H1 (cell line): ENCODE data around the gene RAB29. TPM values are rescaled to one million over a fixed set of nuclear protein-coding genes. Genes with fewer than 3 reads are reported as not detected.

Experiments used
- CTCF ChIA-PET: fragments of 300-600 bp; sonication (Branson Sonifier 250); formaldehyde crosslinking; loops from one replicate; lab custom pipeline; 2021; ENCODE audit not compliant: partially characterized antibody; lab: Charles Lee
- POLR2A ChIA-PET: fragments of 300-600 bp; sonication (Branson Sonifier 250); formaldehyde crosslinking; loops from one replicate; lab custom pipeline; 2021; ENCODE audit warnings: inconsistent platforms; ENCODE audit not compliant: partially characterized antibody; lab: Charles Lee
- DNase-seq, 2 experiments: peaks; one replicate each; pipeline versions ENCODE4 v3.0.0 to v3.0.0-alpha.2; 2010 to 2022; ENCODE audit warnings: low spot score in 2 of 2, low read depth in 1 of 2, mixed read lengths in 1 of 2
- FAIRE-seq: peaks from 2 replicates; lab custom pipeline; 2011; peaks lifted over from hg19 to GRCh38; lab: Jason Lieb, UNC
- H2AFZ ChIP-seq: 2 replicates; pipeline ENCODE4 v1.8.1; 2012; ENCODE audit warnings: low read length, inconsistent platforms
- H2AK5ac ChIP-seq: 2 replicates; pipeline ENCODE4 v1.6.1; 2013; ENCODE audit warnings: low read depth, low read length
- H2BK120ac ChIP-seq: replicated peaks from 2 replicates; pipeline ENCODE3; 2013; ENCODE audit warnings: low read depth, low read length, inconsistent platforms
- H2BK12ac ChIP-seq: 2 replicates; pipeline ENCODE4 v1.6.1; 2013; ENCODE audit warnings: low read depth, low read length
- H2BK15ac ChIP-seq: 2 replicates; pipeline ENCODE4 v1.6.1; 2013; ENCODE audit warnings: low read length
- H2BK20ac ChIP-seq: 2 replicates; pipeline ENCODE4 v1.6.1; 2013; ENCODE audit warnings: low read length
- H2BK5ac ChIP-seq: 2 replicates; pipeline ENCODE4 v1.6.1; 2013; ENCODE audit warnings: low read depth, low read length
- H3K14ac ChIP-seq: 2 replicates; pipeline ENCODE4 v1.6.1; 2013; ENCODE audit warnings: inconsistent platforms; ENCODE audit not compliant: insufficient read length
- H3K18ac ChIP-seq: 2 replicates; pipeline ENCODE4 v1.6.1; 2013; ENCODE audit warnings: low read length; ENCODE audit errors: extremely low read depth
- H3K23ac ChIP-seq: 2 replicates; pipeline ENCODE4 v1.6.1; 2013; ENCODE audit warnings: inconsistent platforms; ENCODE audit not compliant: insufficient read length
- H3K23me2 ChIP-seq: 2 replicates; pipeline ENCODE4 v1.6.1; 2013; ENCODE audit warnings: low read depth, low read length
- H3K27ac ChIP-seq: 2 replicates; pipeline ENCODE4 v1.6.1; 2011; ENCODE audit warnings: low read depth, low read length, inconsistent platforms
- H3K27me3 ChIP-seq, 4 experiments: replicated peaks in 1 of 4; 1 replicate in 1 of 4; 2 replicates in 3 of 4; pipeline versions ENCODE4 v1.6.1 to v1.8.1; 2011 to 2013; ENCODE audit warnings: low read length in 3 of 4, mild to moderate bottlenecking in 3 of 4, inconsistent platforms in 2 of 4, mixed read lengths in 2 of 4, moderate library complexity in 1 of 4; ENCODE audit not compliant: control insufficient read depth in 3 of 4, insufficient read depth in 3 of 4; ENCODE audit errors: extremely low read depth in 1 of 4
- H3K36me3 ChIP-seq, 4 experiments: 2 replicates each; pipeline versions ENCODE4 v1.6.1 to v1.8.1; 2011 to 2013; ENCODE audit warnings: mild to moderate bottlenecking in 4 of 4, low read length in 3 of 4, moderate library complexity in 2 of 4, control low read depth in 1 of 4, inconsistent platforms in 1 of 4; ENCODE audit not compliant: insufficient read depth in 4 of 4, control insufficient read depth in 2 of 4
- H3K4ac ChIP-seq: replicated peaks from 2 replicates; pipeline ENCODE3; 2013; ENCODE audit warnings: low read length, low read depth, mixed read lengths, inconsistent platforms; ENCODE audit not compliant: insufficient read length
- H3K4me1 ChIP-seq, 4 experiments: replicated peaks in 1 of 4; 1 replicate in 1 of 4; 2 replicates in 3 of 4; pipeline versions ENCODE4 v1.6.1 to v1.8.1; 2011 to 2013; ENCODE audit warnings: low read length in 3 of 4, inconsistent platforms in 2 of 4, mixed read lengths in 1 of 4; ENCODE audit not compliant: insufficient read depth in 4 of 4, control insufficient read depth in 3 of 4
- H3K4me2 ChIP-seq, 2 experiments: 2 replicates each; pipeline versions ENCODE4 v1.6.1 to v1.8.1; 2011 to 2013; ENCODE audit warnings: low read depth in 2 of 2, low read length in 2 of 2, control low read depth in 1 of 2, inconsistent platforms in 1 of 2, mild to moderate bottlenecking in 1 of 2; ENCODE audit not compliant: insufficient read depth in 1 of 2
- H3K4me3 ChIP-seq, 4 experiments: fragments of 200-600, 300-600 bp in 1 of 4; sonication (generic), shearing (Covaris generic), sonication (Bioruptor Twin) in 1 of 4; 2 replicates each; pipeline versions ENCODE4 v1.5.1 to v1.8.1; 2011 to 2016; ENCODE audit warnings: low read length in 4 of 4, low read depth in 3 of 4, control low read depth in 2 of 4, inconsistent platforms in 2 of 4, mild to moderate bottlenecking in 2 of 4, mixed read lengths in 1 of 4, moderate library complexity in 1 of 4; ENCODE audit not compliant: insufficient read depth in 2 of 4; ENCODE audit errors: extremely low read depth in 1 of 4
- H3K56ac ChIP-seq: replicated peaks from 2 replicates; pipeline ENCODE3; 2013; ENCODE audit warnings: low read depth, mild to moderate bottlenecking, mixed read lengths, low read length, inconsistent platforms; ENCODE audit not compliant: insufficient read length
- H3K79me1 ChIP-seq: 2 replicates; pipeline ENCODE4 v1.6.1; 2013; ENCODE audit warnings: low read depth, low read length, control low read depth
- H3K79me2 ChIP-seq, 2 experiments: 2 replicates each; pipeline versions ENCODE4 v1.6.1 to v1.8.1; 2012 to 2013; ENCODE audit warnings: low read length in 2 of 2, mild to moderate bottlenecking in 2 of 2, inconsistent platforms in 1 of 2; ENCODE audit not compliant: insufficient read depth in 2 of 2, control insufficient read depth in 1 of 2
- H3K9ac ChIP-seq, 4 experiments: replicated peaks in 1 of 4; 1 replicate in 1 of 4; 2 replicates in 3 of 4; pipeline versions ENCODE4 v1.6.1 to v1.8.1; 2011 to 2013; ENCODE audit warnings: low read depth in 3 of 4, low read length in 3 of 4, control low read depth in 2 of 4, mild to moderate bottlenecking in 2 of 4, moderate library complexity in 2 of 4, inconsistent platforms in 1 of 4; ENCODE audit errors: extremely low read depth in 1 of 4
- H3K9me3 ChIP-seq, 2 experiments: 2 replicates each; pipeline versions ENCODE4 v1.6.1 to v1.8.1; 2012 to 2013; ENCODE audit warnings: mild to moderate bottlenecking in 2 of 2, moderate library complexity in 2 of 2, control low read depth in 1 of 2, inconsistent platforms in 1 of 2, low read depth in 1 of 2, low read length in 1 of 2, mixed read lengths in 1 of 2; ENCODE audit not compliant: insufficient read depth in 2 of 2
- H4K20me1 ChIP-seq, 2 experiments: replicated peaks in 1 of 2; 2 replicates each; pipeline versions ENCODE3 to v1.8.1; 2011 to 2013; ENCODE audit warnings: inconsistent platforms in 2 of 2, low read length in 2 of 2, mild to moderate bottlenecking in 1 of 2; ENCODE audit not compliant: insufficient read depth in 2 of 2, control insufficient read depth in 1 of 2
- H4K5ac ChIP-seq: 2 replicates; pipeline ENCODE4 v1.6.1; 2013; ENCODE audit warnings: low read length, low read depth, mixed read lengths, inconsistent platforms; ENCODE audit not compliant: insufficient read length
- H4K8ac ChIP-seq: 2 replicates; pipeline ENCODE4 v1.8.0; 2013; ENCODE audit warnings: mild to moderate bottlenecking, moderate library complexity, low read length, inconsistent platforms; ENCODE audit not compliant: insufficient read depth; ENCODE audit errors: extremely low read depth
- H4K91ac ChIP-seq: replicated peaks from 2 replicates; pipeline ENCODE3; 2013; ENCODE audit warnings: low read length, mixed read lengths, inconsistent platforms; ENCODE audit not compliant: insufficient read length
- CBX8 ChIP-seq: fragments of 300-800, 300-1000 bp; sonication (generic); IDR thresholded peaks from 2 replicates; pipeline ENCODE4 v1.7.1; 2016; ENCODE audit warnings: low read depth, low read length, borderline replicate concordance
- SUZ12 ChIP-seq: fragments of 200-600 bp; sonication (generic); IDR thresholded peaks from 2 replicates; pipeline ENCODE4 v1.6.1; 2012; ENCODE audit warnings: mild to moderate bottlenecking, inconsistent platforms, low read length, moderate library complexity, mixed read lengths
- WGBS, 2 experiments: shearing (Covaris generic) in 1 of 2; methylation state at CpG; one replicate each; pipeline versions ENCODE4 v1.1.6 to v1.1.7; 2013 to 2015; ENCODE audit warnings: low lambda C conversion rate in 2 of 2, mixed read lengths in 2 of 2, inconsistent platforms in 1 of 2, low coverage in 1 of 2, missing lambda C conversion rate in 1 of 2; ENCODE audit not compliant: insufficient replicate concordance in 2 of 2, insufficient coverage in 1 of 2, insufficient read length in 1 of 2; ENCODE audit errors: extremely low coverage in 1 of 2, missing lambda C conversion rate in 1 of 2; 5-methylcytosine and 5-hydroxymethylcytosine counted together
- polyA plus RNA-seq, 7 experiments: library from polyadenylated mRNA; depleted of rRNA in 3 of 7; stranded (reverse) in 5 of 7; unstranded in 2 of 7; fragments of >200 nt in 5 of 7; fragments of 200-250 nt in 2 of 7; gene quantifications; 1 replicate in 5 of 7; 2 replicates in 1 of 7; 4 replicates in 1 of 7; pipeline versions ENCODE4 v1.2.1 to v1.2.3, GENCODE V29; 2011 to 2013; ENCODE audit warnings: missing spikeins in 2 of 7, mixed read lengths in 2 of 7
- total RNA-seq: library from RNA; stranded (reverse); fragmentation: NEBNext Ultra II Directional; extraction: Animal tissue kit (Norgen Biotek cat#: 25700); gene quantifications from 2 replicates; pipeline ENCODE4 v1.2.1, GENCODE V29; 2021
- TF ChIP-seq, protein P1 (sequence below), 3 experiments: IDR thresholded peaks; 1 replicate in 2 of 3; 2 replicates in 1 of 3; pipeline versions ENCODE4 v1.5.1 to v1.6.1; 2011; ENCODE audit warnings: low read length in 3 of 3, mild to moderate bottlenecking in 3 of 3, inconsistent platforms in 2 of 3, low read depth in 1 of 3, moderate library complexity in 1 of 3; ENCODE audit not compliant: insufficient read depth in 1 of 3; ENCODE audit errors: control extremely low read depth in 1 of 3
- TF ChIP-seq, protein P2 (sequence below): IDR thresholded peaks from 2 replicates; pipeline ENCODE4 v1.6.1; 2012; ENCODE audit warnings: inconsistent platforms

The RAB29 gene
- total and polyA plus RNA-seq, 2 of the 8 experiments (the other 6 are each of a cell fraction or from before 2014, with no cell fraction given), result 10.1 to 17.3 TPM

DNA sequence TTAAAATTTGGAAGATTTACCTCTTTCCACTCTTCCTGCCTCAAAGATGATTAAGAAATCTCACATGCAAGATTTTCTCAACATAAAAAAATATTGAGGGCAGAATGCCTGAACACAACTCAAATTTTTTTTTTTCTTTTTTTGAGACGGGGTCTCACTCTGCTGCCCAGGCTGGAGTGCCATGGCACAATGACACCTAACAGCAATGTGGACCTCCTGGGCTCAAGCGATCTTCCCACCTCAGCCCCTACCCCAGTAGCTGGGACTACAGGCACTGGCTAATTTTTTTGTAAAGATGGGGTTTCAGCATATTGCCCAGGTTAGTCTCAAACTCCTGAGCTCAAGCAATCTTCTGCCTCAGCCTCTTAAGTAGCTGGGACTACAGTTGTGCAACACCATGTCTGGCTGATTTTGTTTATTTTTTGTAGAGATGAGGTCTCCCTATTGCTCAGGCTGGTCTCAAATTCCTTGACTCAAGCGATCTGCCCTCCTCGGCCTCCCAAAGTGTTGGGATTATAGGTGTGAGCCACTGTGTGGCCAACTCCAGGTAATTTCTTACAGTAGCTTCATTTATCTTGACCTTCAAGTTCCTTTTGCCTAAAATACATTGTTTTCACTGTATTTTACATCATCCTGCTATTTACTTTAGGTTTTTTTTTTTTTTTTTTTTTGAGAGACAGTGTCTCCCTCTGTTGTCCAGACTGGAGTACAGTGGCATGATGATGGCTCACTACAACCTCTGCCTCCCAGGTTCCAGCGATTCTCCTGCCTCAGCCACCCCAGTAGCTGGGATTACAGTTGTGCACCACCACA lies 35.7 kb downstream of the RAB29 start:
- H3K79me2 ChIP-seq, result peaks cover 21 to 98% of the 10 kb centered on the region in 2 experiments
- H3K56ac ChIP-seq, result no peak overlapping the region
- H2BK20ac ChIP-seq, result no peak overlapping the region
- H3K23me2 ChIP-seq, result no peaks in the 10 kb centered on the region
- H4K8ac ChIP-seq, result no peak overlapping the region
- no peaks in the 10 kb centered on the region for H3K27me3 ChIP-seq
- H3K14ac ChIP-seq, result no peak overlapping the region
- H3K4me2 ChIP-seq, result no peak overlapping the region
- no peak overlapping the region for H3K27ac ChIP-seq
- peaks cover 3 to 11% (median 7%) of the 10 kb centered on the region in 4 experiments; a peak in 5 of 7 replicates for H3K4me1 ChIP-seq
- no peaks in the 10 kb centered on the region for H3K9me3 ChIP-seq
- H3K4me3 ChIP-seq, result no peak overlapping the region
- H3K79me1 ChIP-seq, result no peaks in the 10 kb centered on the region; the same call in 1 of the 2 replicates
- no peak overlapping the region for H3K4ac ChIP-seq
- H2BK120ac ChIP-seq, result no peak overlapping the region
- no peak overlapping the region for H4K91ac ChIP-seq
- no peak overlapping the region for H2AFZ ChIP-seq
- no peak overlapping the region for H4K5ac ChIP-seq
- no peak overlapping the region for H3K9ac ChIP-seq
- H3K23ac ChIP-seq, result no peak overlapping the region
- no peak for TF ChIP-seq CBX8
- TF ChIP-seq, protein P1, sequence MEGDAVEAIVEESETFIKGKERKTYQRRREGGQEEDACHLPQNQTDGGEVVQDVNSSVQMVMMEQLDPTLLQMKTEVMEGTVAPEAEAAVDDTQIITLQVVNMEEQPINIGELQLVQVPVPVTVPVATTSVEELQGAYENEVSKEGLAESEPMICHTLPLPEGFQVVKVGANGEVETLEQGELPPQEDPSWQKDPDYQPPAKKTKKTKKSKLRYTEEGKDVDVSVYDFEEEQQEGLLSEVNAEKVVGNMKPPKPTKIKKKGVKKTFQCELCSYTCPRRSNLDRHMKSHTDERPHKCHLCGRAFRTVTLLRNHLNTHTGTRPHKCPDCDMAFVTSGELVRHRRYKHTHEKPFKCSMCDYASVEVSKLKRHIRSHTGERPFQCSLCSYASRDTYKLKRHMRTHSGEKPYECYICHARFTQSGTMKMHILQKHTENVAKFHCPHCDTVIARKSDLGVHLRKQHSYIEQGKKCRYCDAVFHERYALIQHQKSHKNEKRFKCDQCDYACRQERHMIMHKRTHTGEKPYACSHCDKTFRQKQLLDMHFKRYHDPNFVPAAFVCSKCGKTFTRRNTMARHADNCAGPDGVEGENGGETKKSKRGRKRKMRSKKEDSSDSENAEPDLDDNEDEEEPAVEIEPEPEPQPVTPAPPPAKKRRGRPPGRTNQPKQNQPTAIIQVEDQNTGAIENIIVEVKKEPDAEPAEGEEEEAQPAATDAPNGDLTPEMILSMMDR (IDR thresholded peaks at IDR 0.05; ENCODE audit: control extremely low read depth in 1 of 3, insufficient read depth in 1 of 3, low read depth in 1 of 3, low read length in 3 of 3), result peak in 1 of 3 experiments; percentile 7; a peak in 1 of 4 replicates
- no peak for TF ChIP-seq SUZ12
- TF ChIP-seq, protein P2, sequence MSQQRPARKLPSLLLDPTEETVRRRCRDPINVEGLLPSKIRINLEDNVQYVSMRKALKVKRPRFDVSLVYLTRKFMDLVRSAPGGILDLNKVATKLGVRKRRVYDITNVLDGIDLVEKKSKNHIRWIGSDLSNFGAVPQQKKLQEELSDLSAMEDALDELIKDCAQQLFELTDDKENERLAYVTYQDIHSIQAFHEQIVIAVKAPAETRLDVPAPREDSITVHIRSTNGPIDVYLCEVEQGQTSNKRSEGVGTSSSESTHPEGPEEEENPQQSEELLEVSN, result no peak
- WGBS, 2 experiments, result 70% methylated on average over 5 of the region's 5 CpGs; no CpG with 5 or more reads in 1 of the 2 experiments
- POLR2A ChIA-PET, result interaction anchor here (0.7 to 10.7 kb wide), 9 partner anchors 6 to 869 kb away, joined by 3 to 61 read pairs (median 5); partner anchors contain the start of genes ELK4 and NUCKS1
- H3K18ac ChIP-seq, result no peak overlapping the region
- no peak overlapping the region for H2AK5ac ChIP-seq
- FAIRE-seq, result no peak
- no peak overlapping the region for H2BK15ac ChIP-seq
- CTCF ChIA-PET, result interaction anchor here (0.5 to 3.2 kb wide), 13 partner anchors 9 to 291 kb away, joined by 3 to 32 read pairs (median 3); no protein-coding TSS in a partner anchor
- H4K20me1 ChIP-seq, result peaks cover 22 to 26% of the 10 kb centered on the region in 2 experiments
- no peak for DNase-seq
- H2BK12ac ChIP-seq, result no peak overlapping the region
- peaks cover 0 to 14% (median 4%) of the 10 kb centered on the region in 4 experiments; a peak in 4 of 8 replicates for H3K36me3 ChIP-seq
- H2BK5ac ChIP-seq, result no peak overlapping the region
